Measurements from ENCODE around the gene ADAMTS2. TPM values are rescaled to one million over a fixed set of nuclear protein-coding genes. Genes with fewer than 3 reads are reported as not detected.
A peak's percentile ranks its signal among the peaks of the same experiment; 100 is the strongest.

Gene ADAMTS2
- total and polyA plus RNA-seq, 2 of the 8 experiments (the other 6 are each of a cell fraction or from before 2014, with no cell fraction given): 6.6 to 7.3 TPM

DNA sequence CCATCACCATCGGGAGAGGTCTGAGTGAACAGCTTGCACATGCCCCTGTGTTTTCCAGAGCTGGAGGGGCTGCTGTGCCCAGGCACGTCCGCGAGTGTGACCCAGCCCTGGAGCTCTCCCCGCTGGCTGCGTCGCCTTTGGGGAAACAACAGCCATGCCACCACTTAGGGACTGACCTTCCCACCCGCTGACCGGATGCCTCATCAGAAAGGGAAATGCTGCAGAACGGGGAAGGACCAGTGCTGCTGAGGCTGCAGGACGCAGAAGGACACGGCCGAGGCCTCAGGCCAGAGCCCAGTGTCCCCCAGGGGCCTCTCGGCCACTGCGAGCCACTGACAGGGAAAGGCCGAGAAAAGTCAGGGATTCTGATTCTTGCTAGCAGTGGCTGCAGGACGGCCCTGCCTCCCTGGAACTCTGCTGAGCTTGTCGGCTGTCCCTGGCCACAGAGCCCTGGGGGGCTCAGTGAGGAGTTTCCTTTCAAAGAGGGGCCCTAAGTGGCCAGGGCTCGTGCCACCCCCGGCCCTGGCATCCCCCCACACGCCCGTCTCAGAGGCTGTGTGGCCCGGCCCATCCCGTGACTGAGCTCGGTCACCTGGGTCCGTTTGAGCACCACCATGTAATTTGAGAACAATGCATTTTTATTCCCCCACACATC lies 154.3 kb downstream of the ADAMTS2 start:
- Histone ChIP-seq H4K91ac (replicated peaks; ENCODE audit: insufficient read length, low read length) (no peak overlapping the region), H4K5ac (ENCODE audit: insufficient read length, low read depth, low read length) (no peak overlapping the region), H3K79me1 (ENCODE audit: low read depth, low read length) (no peaks in the 10 kb centered on the region), H3K4me2 (ENCODE audit: insufficient read depth in 1 of 2, low read depth in 2 of 2, low read length in 2 of 2) (no peak overlapping the region), H2BK15ac (ENCODE audit: low read length) (peak overlapping the region; percentile 72; the same call in 1 of the 2 replicates), H3K14ac (ENCODE audit: insufficient read length) (no peak overlapping the region), H3K27ac (ENCODE audit: low read depth, low read length) (no peak overlapping the region), H2BK120ac (replicated peaks; ENCODE audit: low read depth, low read length) (no peak overlapping the region), H4K8ac (ENCODE audit: extremely low read depth, insufficient read depth, low read length) (peak overlapping the region; percentile 22), H2BK5ac (ENCODE audit: low read depth, low read length) (no peak overlapping the region), H2BK12ac (ENCODE audit: low read depth, low read length) (0 out of 2 replicates have a peak overlapping the region, but pooled peaks have one; percentile 27), H3K23ac (ENCODE audit: insufficient read length) (no peak overlapping the region), H3K4ac (replicated peaks; ENCODE audit: insufficient read length, low read depth, low read length) (no peak overlapping the region), H3K79me2 (ENCODE audit: control insufficient read depth in 1 of 2, insufficient read depth in 2 of 2, low read length in 2 of 2) (no peaks in the 10 kb centered on the region), H3K56ac (replicated peaks; ENCODE audit: insufficient read length, low read depth, low read length) (no peak overlapping the region), H2AFZ (ENCODE audit: low read length) (no peak overlapping the region), H3K36me3 (ENCODE audit: control insufficient read depth in 2 of 4, insufficient read depth in 4 of 4, low read length in 3 of 4) (no peaks in the 10 kb centered on the region), H3K27me3 (replicated peaks in 1 of 4; ENCODE audit: control insufficient read depth in 3 of 4, extremely low read depth in 1 of 4, insufficient read depth in 3 of 4, low read length in 3 of 4) (no peaks in the 10 kb centered on the region), H4K20me1 (replicated peaks in 1 of 2; ENCODE audit: control insufficient read depth in 1 of 2, insufficient read depth in 2 of 2, low read length in 2 of 2) (peaks cover 0 to 2% of the 10 kb centered on the region in 2 experiments), H3K9ac (replicated peaks in 1 of 4; ENCODE audit: extremely low read depth in 1 of 4, low read depth in 3 of 4, low read length in 3 of 4) (no peak overlapping the region), H2AK5ac (ENCODE audit: low read depth, low read length) (no peak overlapping the region), H3K23me2 (ENCODE audit: low read depth, low read length) (no peaks in the 10 kb centered on the region), H2BK20ac (ENCODE audit: low read length) (no peak overlapping the region; the same call in 1 of the 2 replicates), H3K4me3 (ENCODE audit: extremely low read depth in 1 of 4, insufficient read depth in 2 of 4, low read depth in 3 of 4, low read length in 4 of 4) (no peak overlapping the region), H3K4me1 (replicated peaks in 1 of 4; ENCODE audit: control insufficient read depth in 3 of 4, insufficient read depth in 4 of 4, low read length in 3 of 4) (peaks cover 8 to 39% (median 27%) of the 10 kb centered on the region in 4 experiments), H3K9me3 (ENCODE audit: insufficient read depth in 2 of 2, low read depth in 1 of 2, low read length in 1 of 2) (no peaks in the 10 kb centered on the region), H3K18ac (ENCODE audit: extremely low read depth, low read length) (no peak overlapping the region)
- TF ChIP-seq BRCA1 (IDR thresholded peaks at IDR 0.05; ENCODE audit: low read depth, low read length) (no peak), TBP (IDR thresholded peaks at IDR 0.05; ENCODE audit: low read depth, low read length) (no peak), CTBP2 (IDR thresholded peaks at IDR 0.05; ENCODE audit: borderline replicate concordance, insufficient read depth, insufficient read length, low read length) (no peak), ZNF274 (IDR thresholded peaks at IDR 0.05; ENCODE audit: borderline replicate concordance, extremely low read depth, low read length) (no peak), FOSL1 (IDR thresholded peaks at IDR 0.05; ENCODE audit: insufficient read depth, low read depth, low read length) (no peak), TEAD4 (IDR thresholded peaks at IDR 0.05; ENCODE audit: low read depth, low read length) (no peak), SP2 (IDR thresholded peaks at IDR 0.05; ENCODE audit: low read length) (no peak), TAF1 (IDR thresholded peaks at IDR 0.05; ENCODE audit: low read depth, low read length) (no peak), HDAC6 (IDR thresholded peaks at IDR 0.05; ENCODE audit: low read depth, low read length) (no peak), YY1 (IDR thresholded peaks at IDR 0.05; ENCODE audit: low read depth, low read length) (no peak), CHD1 (IDR thresholded peaks at IDR 0.05; ENCODE audit: low read depth, low read length) (no peak), JUND (IDR thresholded peaks at IDR 0.05; ENCODE audit: low read length) (no peak)
- TF ChIP-seq, protein P1, sequence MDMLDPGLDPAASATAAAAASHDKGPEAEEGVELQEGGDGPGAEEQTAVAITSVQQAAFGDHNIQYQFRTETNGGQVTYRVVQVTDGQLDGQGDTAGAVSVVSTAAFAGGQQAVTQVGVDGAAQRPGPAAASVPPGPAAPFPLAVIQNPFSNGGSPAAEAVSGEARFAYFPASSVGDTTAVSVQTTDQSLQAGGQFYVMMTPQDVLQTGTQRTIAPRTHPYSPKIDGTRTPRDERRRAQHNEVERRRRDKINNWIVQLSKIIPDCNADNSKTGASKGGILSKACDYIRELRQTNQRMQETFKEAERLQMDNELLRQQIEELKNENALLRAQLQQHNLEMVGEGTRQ (IDR thresholded peaks at IDR 0.05; ENCODE audit: low read length): no peak
- DNase-seq (ENCODE audit: low read depth in 1 of 2, low spot score in 2 of 2) (no peak), FAIRE-seq (no peak)
- WGBS, 2 experiments (ENCODE audit: extremely low coverage in 1 of 2, insufficient coverage in 1 of 2, insufficient read length in 1 of 2, insufficient replicate concordance in 2 of 2, low coverage in 1 of 2, low lambda C conversion rate in 2 of 2, missing lambda C conversion rate in 1 of 2): 88% methylated on average over 24 of the region's 26 CpGs; no CpG with 5 or more reads in 1 of the 2 experiments
- POLR2A ChIA-PET (ENCODE audit: partially characterized antibody): no interaction called here
- CTCF ChIA-PET (ENCODE audit: partially characterized antibody): interaction anchor here (0.6 to 1.6 kb wide), 6 partner anchors 12 to 460 kb away, joined by 3 to 6 read pairs (median 3); partner anchors contain the start of gene ZNF354A
